Measurements from ENCODE around the gene GRHPR. TPM values are rescaled to one million over a fixed set of nuclear protein-coding genes. Genes with fewer than 3 reads are reported as not detected.

Gene GRHPR
- polyA plus RNA-seq, 1 of the 3 experiments (the other 2 are of a cell fraction): 206 TPM

- peaks cover 0 to 21% of the 10 kb centered on the region in 2 experiments for H3K36me3 ChIP-seq (replicated peaks in 1 of 2; ENCODE audit: control insufficient read depth in 1 of 2, insufficient read depth in 2 of 2, low read length in 1 of 2)
- no peak for TF ChIP-seq MXI1 (IDR thresholded peaks at IDR 0.05; ENCODE audit: low read depth, low read length)
- TF ChIP-seq POLR2AphosphoS5 (IDR thresholded peaks at IDR 0.05; ENCODE audit: low read depth, low read length): no peak
- TF ChIP-seq REST (IDR thresholded peaks at IDR 0.05; ENCODE audit: low read depth, low read length): no peak
- TF ChIP-seq RAD21 (IDR thresholded peaks at IDR 0.05; ENCODE audit: low read length): no peak
- no peak for TF ChIP-seq TAF1 (IDR thresholded peaks at IDR 0.05; ENCODE audit: borderline replicate concordance, low read depth, low read length)
- no peak for TF ChIP-seq GABPA (IDR thresholded peaks at IDR 0.05; ENCODE audit: low read depth)
- no peak for TF ChIP-seq CHD2 (IDR thresholded peaks at IDR 0.05; ENCODE audit: low read length, partially characterized antibody)
- TF ChIP-seq JUND (IDR thresholded peaks at IDR 0.05): no peak
- TF ChIP-seq EP300 (IDR thresholded peaks at IDR 0.05; ENCODE audit: borderline replicate concordance in 1 of 2, low read depth in 1 of 2, low read length in 1 of 2): no peak
- TF ChIP-seq USF2 (IDR thresholded peaks at IDR 0.05; ENCODE audit: borderline replicate concordance, low read depth, low read length): no peak
- no peak for TF ChIP-seq RXRA (IDR thresholded peaks at IDR 0.05; ENCODE audit: borderline replicate concordance, low read depth)
- TF ChIP-seq RFX5 (IDR thresholded peaks at IDR 0.05; ENCODE audit: low read length): no peak
- TF ChIP-seq SMC3 (IDR thresholded peaks at IDR 0.05; ENCODE audit: low read depth, low read length): no peak
- no peak for TF ChIP-seq YY1 (IDR thresholded peaks at IDR 0.05; ENCODE audit: low read depth)
- no peak for TF ChIP-seq NRF1 (IDR thresholded peaks at IDR 0.05; ENCODE audit: low read depth, low read length)
- TF ChIP-seq FOSL2 (IDR thresholded peaks at IDR 0.05; ENCODE audit: borderline replicate concordance, low read depth): no peak
- TF ChIP-seq TCF12 (IDR thresholded peaks at IDR 0.05): no peak
- no peak overlapping the region for H3K9ac ChIP-seq
- POLR2A ChIA-PET: interaction anchor here (0.6 kb wide), 2 partner anchors 10 to 481 kb away, joined by 3 to 5 read pairs; no protein-coding TSS in a partner anchor
- no peaks in the 10 kb centered on the region for H3K9me3 ChIP-seq
- H2AFZ ChIP-seq (ENCODE audit: low read depth): no peak overlapping the region
- peaks cover 3 to 4% of the 10 kb centered on the region in 2 experiments; a peak in 2 of 4 replicates for H3K4me1 ChIP-seq (ENCODE audit: control insufficient read depth in 1 of 2, insufficient read depth in 2 of 2, low read depth in 1 of 2, low read length in 1 of 2)
- peaks cover 8% of the 10 kb centered on the region for H3F3A ChIP-seq (replicated peaks; ENCODE audit: insufficient read depth)
- no peak for DNase-seq
- peaks cover 99% of the 10 kb centered on the region for H3K79me2 ChIP-seq (ENCODE audit: insufficient read depth)
- 69% methylated on average over 1 of the region's 1 CpG for WGBS (ENCODE audit: low lambda C conversion rate)
- H3K27me3 ChIP-seq (ENCODE audit: insufficient read depth): no peaks in the 10 kb centered on the region
- H3K9me2 ChIP-seq: no peaks in the 10 kb centered on the region
- no peak overlapping the region; a peak in 1 of 4 replicates for H3K27ac ChIP-seq (ENCODE audit: low read depth in 2 of 2, low read length in 1 of 2)
- H4K20me1 ChIP-seq (ENCODE audit: insufficient read depth): peaks cover 75% of the 10 kb centered on the region
- CTCF ChIA-PET: no interaction called here
- H3K4me2 ChIP-seq: no peak overlapping the region
- H3K4me3 ChIP-seq (ENCODE audit: low read depth in 2 of 2, low read length in 1 of 2): no peak overlapping the region
Observed at GRCh38 chr9:37452611-37453010, 30.1 kb downstream of the GRHPR start.

Data from SK-N-SH (cell line).